Measurements from ENCODE around the gene PBX1.

DNA sequence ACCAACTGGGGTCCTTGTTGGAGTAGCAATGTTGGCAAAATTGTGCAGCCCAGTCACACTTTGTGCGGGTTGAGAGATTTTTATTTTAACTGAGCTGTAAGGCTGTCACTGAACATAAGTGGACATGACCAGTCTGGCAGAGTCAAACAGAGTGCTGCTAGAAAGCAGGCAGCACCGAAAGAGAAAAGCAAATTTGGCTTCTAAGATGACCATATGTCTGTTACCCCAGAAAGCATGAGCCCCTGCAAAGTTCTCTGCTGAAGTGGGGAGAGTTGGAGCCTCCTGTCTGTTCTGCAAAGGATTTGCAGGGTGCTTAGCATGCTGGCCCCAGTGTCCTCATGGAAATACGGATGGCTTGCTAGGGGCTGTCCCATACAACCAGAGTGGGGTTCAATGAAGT is 220.4 kb downstream of the PBX1 start:
- TF ChIP-seq CTCF (IDR thresholded peaks at IDR 0.05) (no peak), POLR2A (IDR thresholded peaks at IDR 0.05) (no peak), POLR2AphosphoS5 (IDR thresholded peaks at IDR 0.05) (no peak)
